GM19467 (cell line): ENCODE results near the gene TC2N.
"Not testable (repeated sequence)": the region's sequence is repeated elsewhere in the genome, so short reads cannot be mapped to it uniquely, and the experiment has no call there.

Experiments
- ATAC-seq: cut with Tn5 transposase; IDR thresholded peaks from one replicate; pipeline ENCODE4 v1.9.1; 2021; ENCODE audit warnings: mild to moderate bottlenecking, moderate library complexity; ENCODE audit not compliant: unreplicated experiment

The TC2N gene

DNA sequence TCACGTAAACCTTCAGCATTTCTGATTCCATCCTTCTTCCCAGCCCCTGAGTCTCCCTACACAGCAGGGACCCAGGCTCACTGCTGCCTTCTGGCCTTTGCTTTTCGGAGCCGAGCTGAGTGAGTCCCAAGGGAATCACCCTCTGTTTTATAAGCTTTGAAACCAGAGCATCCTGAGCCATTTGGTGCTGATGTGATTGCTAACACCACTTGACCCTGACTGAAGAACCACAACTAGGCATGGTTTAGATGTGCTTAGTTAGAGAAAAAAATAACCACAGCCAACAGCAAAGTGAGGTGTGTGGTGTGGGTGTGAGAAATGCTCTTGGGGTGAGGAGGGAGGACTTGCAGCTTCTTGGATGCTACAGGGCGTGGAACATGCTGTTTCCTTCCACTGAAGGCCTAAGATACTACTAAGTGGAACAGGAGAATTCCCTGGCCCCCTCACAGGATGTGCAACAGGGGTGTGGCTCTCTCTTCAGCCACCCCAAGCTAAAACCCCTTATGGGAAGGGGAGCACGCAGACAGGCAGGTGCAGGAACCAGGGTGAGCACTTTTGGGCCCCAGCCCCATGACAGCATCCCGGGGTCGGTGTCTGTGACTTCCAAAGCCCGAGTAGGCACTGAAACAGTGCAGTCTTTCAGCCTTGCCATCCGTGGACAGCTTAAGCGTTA lies at the start of gene TC2N:
TC2N (minus strand) TSS at position 221 of the 673 bp plus-strand sequence. CDS start 53,767 bp downstream, outside the sequence.
- ATAC-seq = no peak

DNA sequence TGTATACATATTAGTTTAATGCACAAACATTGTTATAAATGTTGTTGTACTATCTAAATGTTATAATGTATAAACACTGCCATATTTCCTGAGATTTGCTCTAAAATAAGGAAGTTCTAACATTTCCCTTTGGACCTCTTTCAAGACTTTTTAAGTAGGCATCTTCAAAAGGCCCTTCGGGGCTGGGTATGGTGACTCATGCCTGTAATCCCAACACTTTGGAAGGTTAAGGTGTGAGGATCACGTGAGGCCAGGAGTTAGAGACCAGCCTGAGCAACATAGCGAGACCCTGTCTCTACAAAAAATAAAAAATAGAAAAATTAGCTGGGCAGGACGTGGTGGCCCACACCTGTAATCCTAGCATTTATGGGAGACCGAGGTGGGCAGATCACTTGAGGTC lies 44.7 kb upstream of the TC2N start:
- no peak for ATAC-seq

DNA sequence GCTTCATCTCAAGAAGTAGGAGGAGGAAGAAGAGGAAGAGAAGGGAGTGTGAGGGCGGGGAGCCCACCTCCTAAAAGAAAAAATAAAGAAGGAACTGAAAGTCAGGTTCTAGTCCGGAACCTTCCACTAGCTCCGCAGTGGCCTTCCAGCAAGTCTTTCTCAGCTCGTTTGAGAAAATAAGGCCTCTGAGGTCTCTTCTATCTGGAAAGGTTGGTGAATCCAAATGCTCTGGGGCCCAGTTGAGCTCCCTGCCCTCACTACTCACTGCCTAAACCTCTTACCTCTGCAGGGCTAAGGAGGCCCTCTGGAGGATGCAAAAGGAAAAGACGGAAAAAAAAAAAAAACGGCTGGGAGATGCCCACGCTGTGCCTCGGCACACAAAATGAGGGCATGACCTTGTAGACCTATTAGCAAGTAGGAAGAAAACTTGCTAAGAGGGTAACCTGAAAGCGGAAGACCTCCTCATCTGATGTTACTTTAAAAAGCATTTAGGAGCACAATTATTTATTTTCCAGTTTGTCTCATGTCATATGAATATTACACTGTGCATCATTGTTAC lies 44.2 kb upstream of the TC2N start:
- ATAC-seq = no peak

GRCh38 chr14:91910196-91910595 lies 42.9 kb upstream of the TC2N start:
- no peak for ATAC-seq

- ATAC-seq = no peak
Measured at GRCh38 chr14:91906374-91906773, 39.0 kb upstream of the TC2N start.

GRCh38 chr14:91904956-91905645 lies 37.8 kb upstream of the TC2N start:
- no peak for ATAC-seq

GRCh38 chr14:91904483-91904882 lies 37.1 kb upstream of the TC2N start:
- no peak for ATAC-seq

GRCh38 chr14:91903070-91903469 lies 35.7 kb upstream of the TC2N start:
- no peak for ATAC-seq

DNA sequence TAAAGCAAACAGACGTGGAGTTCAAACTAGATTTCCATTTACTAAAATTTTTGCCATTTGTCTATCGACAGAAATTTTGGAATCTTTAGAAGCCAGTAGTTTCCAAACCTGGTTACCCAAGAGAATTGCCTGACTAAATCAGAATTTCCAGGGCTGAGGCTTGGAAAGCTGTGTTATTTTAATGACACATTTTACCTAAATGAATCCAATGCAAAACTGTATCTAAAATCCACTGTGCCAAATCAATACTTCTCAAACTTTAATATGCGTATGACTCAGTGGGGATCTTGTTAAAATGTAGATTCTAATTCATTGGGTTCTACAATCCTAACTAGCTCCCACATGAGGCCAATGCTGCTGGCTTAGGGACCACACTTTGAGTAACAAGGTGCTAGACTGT lies 35.0 kb upstream of the TC2N start:
- no peak for ATAC-seq

DNA sequence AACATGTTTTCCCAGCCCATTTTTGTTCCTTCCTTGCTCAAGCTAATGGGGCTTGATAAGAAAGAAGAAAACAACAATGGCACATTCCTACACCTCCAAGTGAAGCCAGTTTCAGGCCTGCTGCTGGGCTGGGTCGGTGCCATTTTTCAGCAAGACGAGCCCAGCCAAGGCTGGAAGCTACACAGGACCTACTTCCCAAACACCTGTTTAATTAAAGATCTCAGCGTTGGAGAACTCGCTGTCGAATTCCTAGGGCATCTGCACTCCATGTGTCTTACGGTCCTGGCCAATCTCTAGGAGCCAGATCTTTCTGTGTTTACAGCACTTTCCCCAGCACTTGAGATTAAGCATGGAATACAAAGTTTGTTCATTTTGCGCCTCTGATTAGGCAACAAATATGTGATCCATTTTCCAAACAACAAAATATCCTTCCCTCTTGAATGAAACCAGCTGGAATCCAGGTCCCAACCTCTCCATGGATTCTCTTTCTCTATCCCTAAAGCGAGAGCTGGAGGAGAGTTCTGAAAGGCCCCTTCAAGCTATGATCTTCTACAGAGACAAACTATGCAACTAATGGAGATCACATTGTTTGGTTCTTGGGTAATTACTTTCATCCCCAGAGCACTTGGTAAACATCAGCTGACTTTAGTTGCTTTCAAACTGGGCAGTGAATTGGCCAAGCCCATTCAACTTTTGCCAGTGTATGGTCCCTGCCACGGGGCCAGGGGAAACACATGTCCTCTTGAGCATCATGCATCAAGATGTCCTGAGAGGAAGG lies 34.3 kb upstream of the TC2N start:
- no peak for ATAC-seq

- ATAC-seq = no peak
Measured at GRCh38 chr14:91899806-91900205, 32.5 kb upstream of the TC2N start.

- no peak for ATAC-seq
Measured at GRCh38 chr14:91899213-91899612, 31.9 kb upstream of the TC2N start.

GRCh38 chr14:91898372-91898771 lies 31.0 kb upstream of the TC2N start:
- no peak for ATAC-seq

- ATAC-seq = not testable (repeated sequence)
Measured at GRCh38 chr14:91897716-91898115, 30.4 kb upstream of the TC2N start.

DNA sequence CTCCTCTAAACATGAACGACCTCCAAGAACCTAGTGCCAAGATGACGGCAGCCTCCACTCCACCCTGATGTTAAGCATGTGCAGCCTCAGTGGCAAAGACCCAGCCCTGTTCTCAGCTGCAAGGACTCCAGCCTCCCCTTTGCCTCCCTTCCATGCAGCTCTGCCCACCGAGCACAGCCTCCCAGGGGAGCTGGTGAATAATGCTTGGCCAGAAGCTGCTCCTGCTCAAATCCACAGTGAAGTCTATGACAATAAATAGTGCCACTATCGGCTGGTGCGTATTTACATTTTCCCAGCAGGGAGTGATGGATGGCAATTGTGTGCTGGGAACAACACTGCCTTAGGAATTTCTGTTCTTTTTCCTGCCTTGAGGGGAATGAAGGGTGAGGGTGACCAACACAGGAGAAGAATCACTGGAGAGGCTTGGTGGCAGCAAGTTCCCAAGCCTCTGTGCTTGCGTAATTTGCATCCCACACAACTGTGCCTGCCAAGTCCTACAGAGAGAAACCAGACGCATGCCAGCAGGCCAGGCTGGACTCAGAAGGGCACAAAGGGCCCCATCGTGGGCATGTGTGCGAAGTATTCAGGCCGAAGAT lies 29.9 kb upstream of the TC2N start:
- ATAC-seq = no peak

- ATAC-seq = no peak
Measured at GRCh38 chr14:91896419-91896818, 29.1 kb upstream of the TC2N start.

- ATAC-seq = no peak
Measured at GRCh38 chr14:91893669-91894068, 26.3 kb upstream of the TC2N start.

DNA sequence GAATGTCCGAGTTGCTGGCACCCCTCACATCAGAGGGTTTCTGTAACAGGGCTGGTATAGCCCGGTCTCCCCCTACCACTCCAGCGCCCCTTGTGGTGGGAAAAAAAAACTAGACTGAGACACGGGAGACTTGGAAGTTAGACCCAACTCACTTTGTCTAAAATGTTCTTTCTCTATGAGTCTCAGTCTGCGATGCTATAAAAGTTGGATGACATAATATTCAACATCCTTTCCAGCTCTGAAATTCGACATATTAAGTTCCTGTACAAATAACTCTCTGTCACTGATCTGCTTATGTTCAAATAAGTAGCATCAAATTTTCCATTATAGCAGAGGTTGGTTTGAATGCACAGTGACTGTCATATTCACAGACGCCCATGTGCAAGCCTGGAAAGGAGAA lies 25.7 kb upstream of the TC2N start:
- ATAC-seq = no peak

GRCh38 chr14:91891721-91892220 lies 24.4 kb upstream of the TC2N start:
- no peak for ATAC-seq

DNA sequence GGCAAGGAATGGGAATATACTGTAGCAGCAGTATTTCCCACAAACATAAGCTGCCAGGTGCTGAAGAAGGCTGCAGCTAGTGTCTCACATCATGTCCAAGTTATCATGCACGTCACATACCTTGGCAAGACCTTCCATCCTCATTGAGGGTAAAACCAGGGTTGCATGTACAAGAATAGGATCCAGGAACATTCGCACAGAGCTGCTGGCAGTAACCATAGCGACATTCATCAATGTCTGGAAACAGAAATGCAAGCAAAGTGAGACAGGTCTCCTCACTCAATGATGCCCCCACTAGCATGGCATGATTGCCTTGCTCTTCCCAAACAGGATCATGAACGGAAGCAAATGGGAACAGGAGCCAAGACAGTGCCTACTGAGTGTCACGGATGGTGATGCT lies 23.8 kb upstream of the TC2N start:
- no peak for ATAC-seq

DNA sequence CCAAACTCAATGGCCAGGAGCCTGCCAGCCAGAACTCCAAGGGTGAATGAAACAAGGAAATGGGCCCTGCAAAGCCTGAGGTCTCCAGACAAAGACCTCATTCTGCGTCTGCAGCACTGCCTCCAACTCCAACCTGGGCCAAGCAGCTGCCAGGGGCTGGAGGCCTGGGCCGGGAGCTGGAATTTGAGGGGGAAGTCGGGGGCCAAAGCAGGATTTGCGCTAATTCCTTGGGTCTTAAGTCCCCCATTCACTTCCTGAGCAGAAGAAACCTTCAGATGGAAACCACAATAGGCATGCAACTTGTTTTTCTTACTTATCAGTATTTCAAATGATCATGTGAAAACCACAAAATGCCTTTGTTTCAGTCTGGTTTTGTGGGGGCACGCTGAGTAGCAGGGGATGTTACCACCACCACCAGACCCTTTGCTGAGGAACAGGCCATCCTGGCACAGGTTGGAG lies 23.0 kb upstream of the TC2N start:
- no peak for ATAC-seq
